Coronary artery (tissue), 2 donors: Measurements from ENCODE around the gene ZFC3H1.

Experiments
- DNase-seq: peaks from one replicate; pipeline ENCODE4 v3.0.0-alpha.2; 2017; ENCODE audit warnings: low spot score
- H3K27ac ChIP-seq, 2 donors: fragments of 200-600 bp; sonication (generic); one replicate each; pipeline ENCODE4 v1.5.1; 2016 to 2019
- H3K4me3 ChIP-seq: fragments of 200-600 bp; sonication (generic); 2 replicates; pipeline ENCODE4 v1.5.1; 2016; ENCODE audit warnings: mild to moderate bottlenecking, moderate library complexity
- CTCF ChIP-seq: fragments of 200-600 bp; sonication (generic); IDR thresholded peaks from one replicate; pipeline ENCODE4 v1.5.1; 2019; ENCODE audit warnings: antibody characterized with exemption

Gene ZFC3H1

GRCh38 chr12:71610031-71610795, 53.4 kb downstream of the ZFC3H1 start:
- no peak overlapping the region for H3K4me3 ChIP-seq
- TF ChIP-seq CTCF, result no peak
- H3K27ac ChIP-seq, result no peak overlapping the region
- DNase-seq, result no peak

DNA sequence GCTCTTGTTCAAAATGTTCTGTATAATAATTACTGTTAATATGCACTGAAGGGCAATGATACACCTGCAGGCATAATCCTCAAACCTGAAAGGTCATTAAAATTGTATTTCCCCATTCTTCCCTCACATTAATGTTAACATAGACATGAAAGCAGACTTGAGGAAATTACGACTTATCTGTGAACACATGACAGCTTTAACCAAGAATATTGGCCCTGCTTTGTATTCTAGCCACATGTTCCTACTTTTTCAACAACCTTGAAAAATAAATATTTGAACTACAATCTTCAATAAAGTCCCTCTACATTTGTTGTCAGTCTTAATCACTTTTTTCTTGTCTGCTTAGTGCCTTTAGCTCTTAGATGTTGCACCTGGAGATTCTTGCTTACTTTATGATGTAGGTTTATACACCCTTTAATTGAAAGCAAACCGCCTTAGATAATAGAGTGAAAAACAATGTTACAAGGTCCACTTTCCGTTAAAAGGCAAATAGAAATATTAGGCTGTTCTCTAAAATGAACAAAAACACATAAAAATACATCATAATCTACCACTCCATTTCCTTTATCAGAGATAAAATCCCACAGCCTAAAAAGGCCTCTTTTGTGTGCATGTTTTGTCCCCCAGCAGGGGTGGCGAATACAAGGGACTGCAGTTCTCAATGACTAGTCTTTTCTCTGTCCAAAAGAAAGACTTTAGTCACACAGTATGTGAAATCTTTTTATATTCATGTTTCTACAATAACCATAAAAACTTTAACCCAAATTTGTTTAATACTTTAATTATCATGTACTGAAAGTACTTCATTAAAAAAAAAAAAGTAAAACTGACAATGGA, 55.9 kb downstream of the ZFC3H1 start:
- Histone ChIP-seq H3K27ac (no peak overlapping the region), H3K4me3 (no peak overlapping the region)
- no peak for TF ChIP-seq CTCF
- no peak for DNase-seq

- no peak for DNase-seq
- H3K27ac ChIP-seq, result no peak overlapping the region
- no peak for TF ChIP-seq CTCF
- no peak overlapping the region for H3K4me3 ChIP-seq
These were observed 58.6 kb downstream of the ZFC3H1 start for GRCh38 chr12:71605039-71605438.

GRCh38 chr12:71602761-71603577, 60.7 kb downstream of the ZFC3H1 start:
- Histone ChIP-seq H3K27ac (no peak overlapping the region), H3K4me3 (no peak overlapping the region)
- DNase-seq, result no peak
- no peak for TF ChIP-seq CTCF

- DNase-seq, result no peak
- Histone ChIP-seq H3K4me3 (no peak overlapping the region), H3K27ac (no peak overlapping the region)
- no peak for TF ChIP-seq CTCF
These were observed 62.1 kb downstream of the ZFC3H1 start for GRCh38 chr12:71601546-71601945.

DNA sequence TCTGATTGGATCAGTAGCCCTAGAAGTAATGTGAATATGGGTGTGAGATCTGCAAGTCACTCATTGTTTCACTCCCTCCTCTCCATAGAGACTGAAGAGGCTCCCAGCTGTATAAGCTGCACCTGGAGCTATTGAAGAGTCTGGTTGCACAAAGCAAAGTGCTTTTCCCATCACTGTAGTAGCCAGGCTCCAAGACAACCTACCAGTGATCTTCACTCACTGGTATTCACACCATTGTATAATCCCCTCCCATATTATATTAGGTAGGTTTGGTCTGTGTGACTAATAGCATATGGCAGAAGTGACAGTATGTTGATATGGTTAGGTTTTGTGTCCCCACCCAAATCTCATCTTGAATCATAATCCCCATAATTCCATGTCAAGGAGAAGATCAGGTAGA, 64.4 kb downstream of the ZFC3H1 start:
- DNase-seq, result no peak
- TF ChIP-seq CTCF, result no peak
- Histone ChIP-seq H3K4me3 (no peak overlapping the region), H3K27ac (no peak overlapping the region)
